Kidney (tissue), 14 donors: ENCODE data around the gene AOPEP. TPM values are rescaled to one million over a fixed set of nuclear protein-coding genes. Genes with fewer than 3 reads are reported as not detected.

Experiments used
- DNase-seq, 5 donors: peaks; one replicate each; pipeline ENCODE4 v3.0.0-alpha.2; 2013 to 2020
- FAIRE-seq: peaks from 2 replicates; lab custom pipeline; 2012; peaks lifted over from hg19 to GRCh38; lab: Jason Lieb, UNC
- H3K27ac ChIP-seq, 2 donors: one replicate each; pipeline ENCODE4 v1.7.0; 2013; ENCODE audit warnings: low read depth in 2 of 2, low read length in 2 of 2, inconsistent platforms in 1 of 2
- H3K27me3 ChIP-seq: one replicate; pipeline ENCODE4 v1.7.1; 2013; ENCODE audit warnings: low read length, inconsistent platforms; ENCODE audit not compliant: control insufficient read depth, insufficient read depth
- H3K36me3 ChIP-seq, 3 donors: one replicate each; pipeline versions ENCODE4 v1.7.0 to v1.7.1; 2013; ENCODE audit warnings: low read length in 3 of 3, control low read depth in 1 of 3, inconsistent platforms in 1 of 3; ENCODE audit not compliant: insufficient read depth in 3 of 3, control insufficient read depth in 2 of 3
- H3K4me1 ChIP-seq, 3 donors: one replicate each; pipeline versions ENCODE4 v1.7.0 to v1.7.1; 2013; ENCODE audit warnings: low read length in 3 of 3, inconsistent platforms in 1 of 3, low read depth in 1 of 3; ENCODE audit not compliant: control insufficient read depth in 2 of 3, insufficient read depth in 2 of 3
- H3K4me3 ChIP-seq, 3 donors: one replicate each; pipeline versions ENCODE4 v1.7.0 to v1.8.1; 2013; ENCODE audit warnings: low read length in 3 of 3, control low read depth in 1 of 3, inconsistent platforms in 1 of 3
- H3K9ac ChIP-seq, 3 donors: one replicate each; pipeline versions ENCODE4 v1.7.0 to v1.7.1; 2013; ENCODE audit warnings: low read length in 3 of 3, control low read depth in 1 of 3, inconsistent platforms in 1 of 3
- H3K9me3 ChIP-seq, 3 donors: one replicate each; pipeline versions ENCODE4 v1.7.0 to v1.7.1; 2013; ENCODE audit warnings: low read length in 3 of 3, control low read depth in 1 of 3, inconsistent platforms in 1 of 3; ENCODE audit not compliant: control insufficient read depth in 2 of 3, insufficient read depth in 1 of 3
- intact Hi-C: fragments of 100-400 bp; cut with DNase I; formaldehyde crosslinking; loops from one replicate; pipeline ENCODE4 v1.11.1; 2022
- polyA plus RNA-seq: library from polyadenylated mRNA; stranded (reverse); fragments of 350-450 nt; fragmentation: Illumina TruSeq; extraction: RNeasy Lipid Tissue Mini Kit (QIAGEN cat#74804); gene quantifications from one replicate; pipeline ENCODE4 v1.2.3, GENCODE V29; 2014; ENCODE audit warnings: low read depth, low replicate concordance; ENCODE audit not compliant: insufficient read depth
- total RNA-seq: library from RNA; stranded (reverse); fragmentation: NEBNext Ultra II Directional; extraction: Animal tissue kit (Norgen Biotek cat#: 25700); gene quantifications from one replicate; pipeline ENCODE4 v1.2.1, GENCODE V29; 2021
- TF ChIP-seq, protein P1 (sequence below): IDR thresholded peaks from 3 replicates; pipeline ENCODE4 v1.5.1; 2012; ENCODE audit warnings: mild to moderate bottlenecking, moderate library complexity, borderline replicate concordance; ENCODE audit not compliant: insufficient read depth; ENCODE audit errors: extremely low read depth
- donor health status: control.
- donor health status: control.
- donor health status: control.
- donor health status: control.
- donor health status: control.
- donor health status: DM: yes; HTN: yes; CAD: no.
- donor health status: Normal renal cell carcinoma (clear cell type).

Gene AOPEP
- total and polyA plus RNA-seq, 2 donors from 2014 or later = 52.2 to 119 TPM

DNA sequence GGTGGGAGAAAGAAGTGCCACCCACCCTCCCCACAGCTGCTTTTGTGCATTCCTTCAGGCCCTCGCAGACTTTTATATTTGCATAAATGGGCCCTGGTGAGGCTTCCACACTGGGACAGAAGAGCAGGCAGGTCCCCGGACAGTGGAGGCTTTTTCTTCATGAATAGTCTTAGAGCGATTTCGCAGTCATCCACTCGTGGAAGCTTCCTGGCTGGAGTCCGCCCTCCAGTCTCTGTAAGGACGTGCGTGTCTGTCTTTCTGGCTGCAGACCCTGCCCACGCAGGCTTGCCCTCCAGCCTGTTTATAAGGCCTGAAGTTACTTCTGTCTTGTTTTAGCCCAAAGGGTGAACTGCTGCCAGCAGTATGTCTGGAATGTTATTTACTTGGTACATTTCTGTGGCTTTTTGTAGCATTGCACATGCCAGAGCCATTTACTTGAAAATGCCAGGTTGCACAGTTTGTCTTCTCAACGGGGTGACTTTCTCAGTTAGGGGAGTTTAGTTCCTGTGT, 195.7 kb downstream of the AOPEP start:
- TF ChIP-seq, protein P1, sequence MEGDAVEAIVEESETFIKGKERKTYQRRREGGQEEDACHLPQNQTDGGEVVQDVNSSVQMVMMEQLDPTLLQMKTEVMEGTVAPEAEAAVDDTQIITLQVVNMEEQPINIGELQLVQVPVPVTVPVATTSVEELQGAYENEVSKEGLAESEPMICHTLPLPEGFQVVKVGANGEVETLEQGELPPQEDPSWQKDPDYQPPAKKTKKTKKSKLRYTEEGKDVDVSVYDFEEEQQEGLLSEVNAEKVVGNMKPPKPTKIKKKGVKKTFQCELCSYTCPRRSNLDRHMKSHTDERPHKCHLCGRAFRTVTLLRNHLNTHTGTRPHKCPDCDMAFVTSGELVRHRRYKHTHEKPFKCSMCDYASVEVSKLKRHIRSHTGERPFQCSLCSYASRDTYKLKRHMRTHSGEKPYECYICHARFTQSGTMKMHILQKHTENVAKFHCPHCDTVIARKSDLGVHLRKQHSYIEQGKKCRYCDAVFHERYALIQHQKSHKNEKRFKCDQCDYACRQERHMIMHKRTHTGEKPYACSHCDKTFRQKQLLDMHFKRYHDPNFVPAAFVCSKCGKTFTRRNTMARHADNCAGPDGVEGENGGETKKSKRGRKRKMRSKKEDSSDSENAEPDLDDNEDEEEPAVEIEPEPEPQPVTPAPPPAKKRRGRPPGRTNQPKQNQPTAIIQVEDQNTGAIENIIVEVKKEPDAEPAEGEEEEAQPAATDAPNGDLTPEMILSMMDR = no peak
- Histone ChIP-seq H3K9ac (peak overlapping the region in 2 of 3 donors; percentile 28 to 34), H3K4me1 (peaks cover 6 to 35% (median 30%) of the 10 kb centered on the region in 3 donors), H3K36me3 (no peaks in the 10 kb centered on the region), H3K27me3 (no peaks in the 10 kb centered on the region), H3K27ac (peak overlapping the region; percentile 78 to 87), H3K9me3 (no peaks in the 10 kb centered on the region), H3K4me3 (no peak overlapping the region)
- DNase-seq (peak in 4 of 5 donors; percentile 39 to 88 (median 63)), FAIRE-seq (no peak)
- intact Hi-C loops = no loop called here

DNA sequence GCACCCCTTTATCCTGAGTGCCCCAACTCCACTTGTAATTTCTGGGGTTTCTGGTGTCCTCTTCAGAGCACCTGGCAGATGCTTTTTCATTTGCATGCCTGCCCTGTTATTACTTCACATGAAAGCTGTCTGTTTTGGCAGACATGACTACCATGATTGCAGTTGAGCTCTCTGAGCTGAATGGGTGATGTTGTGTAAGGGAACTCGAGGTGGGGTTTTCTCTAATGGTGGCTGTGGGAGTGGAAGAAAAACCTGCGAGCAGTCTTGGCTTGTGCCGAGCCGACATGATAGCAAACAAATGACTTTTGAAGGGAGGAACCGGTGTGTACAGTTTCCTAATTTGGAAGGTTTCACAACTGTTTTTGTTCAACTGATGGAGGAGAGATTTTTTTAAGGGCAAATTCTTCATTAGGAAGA, 196.2 kb downstream of the AOPEP start:
- peak overlapping the region; percentile 78 to 87 for H3K27ac ChIP-seq
- no peaks in the 10 kb centered on the region for H3K9me3 ChIP-seq
- peak overlapping the region in 2 of 3 donors; percentile 28 to 34 for H3K9ac ChIP-seq
- intact Hi-C loops = no loop called here
- no peak for FAIRE-seq
- H3K4me3 ChIP-seq = no peak overlapping the region
- H3K4me1 ChIP-seq = peaks cover 6 to 35% (median 30%) of the 10 kb centered on the region in 3 donors
- no peaks in the 10 kb centered on the region for H3K36me3 ChIP-seq
- no peaks in the 10 kb centered on the region for H3K27me3 ChIP-seq
- TF ChIP-seq, protein P1 = no peak
- DNase-seq = no peak

DNA sequence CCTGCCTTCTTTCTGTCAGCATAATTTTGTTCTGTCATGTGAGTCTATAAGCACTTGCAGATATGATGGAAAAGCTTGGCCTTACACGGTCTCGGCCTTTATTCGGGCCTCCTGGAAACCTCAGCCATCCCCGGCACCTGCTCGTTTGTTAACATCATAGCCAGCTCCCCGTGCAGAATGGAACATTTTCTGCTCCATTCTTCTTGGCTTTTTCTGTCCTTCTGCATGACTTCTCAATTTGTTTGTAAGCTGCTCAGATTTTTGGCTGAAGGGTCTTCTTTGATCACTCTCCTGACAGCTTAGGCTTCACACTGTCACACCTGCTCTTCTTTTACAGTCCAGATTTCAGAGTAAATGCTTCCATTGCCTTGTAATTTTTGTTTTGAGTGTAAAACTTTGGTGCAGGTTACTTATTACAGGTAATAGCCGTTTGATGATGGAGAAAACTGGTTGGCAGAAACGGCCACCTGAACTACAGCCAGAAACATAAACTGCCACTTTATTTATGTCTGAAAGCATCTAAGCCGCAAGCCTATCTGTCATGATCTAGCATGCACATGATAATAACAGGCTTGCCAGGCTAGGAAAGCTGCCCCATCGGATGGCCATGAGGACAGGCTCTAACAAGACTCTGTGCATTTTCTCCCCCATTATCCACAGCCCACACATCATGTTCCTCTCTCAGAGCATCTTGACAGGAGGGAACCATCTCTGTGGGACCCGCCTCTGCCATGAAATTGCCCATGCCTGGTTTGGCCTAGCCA, 197.0 kb downstream of the AOPEP start:
- TF ChIP-seq, protein P1 = no peak
- intact Hi-C loops = no loop called here
- H3K4me1 ChIP-seq = peaks cover 6 to 35% (median 30%) of the 10 kb centered on the region in 3 donors

More for the DNA sequence above, 197.0 kb downstream of the AOPEP start:
- Histone ChIP-seq H3K9me3 (no peaks in the 10 kb centered on the region), H3K9ac (peak overlapping the region in 1 of 3 donors; percentile 17), H3K27ac (peak overlapping the region; percentile 78 to 87), H3K4me3 (no peak overlapping the region), H3K27me3 (no peaks in the 10 kb centered on the region), H3K36me3 (no peaks in the 10 kb centered on the region)
- FAIRE-seq (no peak), DNase-seq (no peak)
